PC-9 (cell line): ENCODE data around the gene PI4KA.

Experiments used
- EZH2 ChIP-seq: fragments of 200-600 bp; sonication (generic); IDR thresholded peaks from 2 replicates; pipeline ENCODE4 v1.8.0; 2017; ENCODE audit warnings: antibody characterized with exemption, low read depth
- TF ChIP-seq, protein P1 (sequence below): fragments of 200-600 bp; sonication (generic); conservative IDR thresholded peaks from 2 replicates; pipeline ENCODE4 v1.6.1; 2017; ENCODE audit warnings: mixed run types, antibody characterized with exemption, mild to moderate bottlenecking, moderate library complexity

DNA sequence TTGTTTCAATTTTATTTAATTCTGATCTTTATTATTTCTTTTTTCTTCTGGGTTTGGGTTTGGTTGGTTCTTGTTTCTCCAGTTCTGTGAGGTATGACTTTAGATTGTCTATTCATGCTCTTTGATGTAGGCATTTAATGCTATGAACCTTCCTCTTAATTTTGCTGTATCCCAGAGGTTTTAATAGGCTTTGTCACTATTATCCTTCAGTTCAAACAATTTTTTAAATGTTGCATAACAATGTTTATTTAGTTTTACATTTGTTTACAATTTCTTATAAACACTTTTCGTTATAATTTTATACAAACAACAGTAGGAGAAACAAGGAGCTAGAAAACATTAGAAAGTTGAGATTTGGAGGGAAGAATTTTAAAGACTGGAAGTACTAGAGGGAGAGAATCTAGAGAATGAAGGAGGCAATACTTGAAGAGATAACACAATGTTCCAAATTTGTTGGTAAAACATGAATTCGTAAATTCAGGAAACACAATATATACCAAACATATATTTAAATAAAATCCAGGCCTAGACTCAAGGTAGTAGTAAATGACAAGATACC lies 180.8 kb downstream of the PI4KA start:
- TF ChIP-seq, protein P1, sequence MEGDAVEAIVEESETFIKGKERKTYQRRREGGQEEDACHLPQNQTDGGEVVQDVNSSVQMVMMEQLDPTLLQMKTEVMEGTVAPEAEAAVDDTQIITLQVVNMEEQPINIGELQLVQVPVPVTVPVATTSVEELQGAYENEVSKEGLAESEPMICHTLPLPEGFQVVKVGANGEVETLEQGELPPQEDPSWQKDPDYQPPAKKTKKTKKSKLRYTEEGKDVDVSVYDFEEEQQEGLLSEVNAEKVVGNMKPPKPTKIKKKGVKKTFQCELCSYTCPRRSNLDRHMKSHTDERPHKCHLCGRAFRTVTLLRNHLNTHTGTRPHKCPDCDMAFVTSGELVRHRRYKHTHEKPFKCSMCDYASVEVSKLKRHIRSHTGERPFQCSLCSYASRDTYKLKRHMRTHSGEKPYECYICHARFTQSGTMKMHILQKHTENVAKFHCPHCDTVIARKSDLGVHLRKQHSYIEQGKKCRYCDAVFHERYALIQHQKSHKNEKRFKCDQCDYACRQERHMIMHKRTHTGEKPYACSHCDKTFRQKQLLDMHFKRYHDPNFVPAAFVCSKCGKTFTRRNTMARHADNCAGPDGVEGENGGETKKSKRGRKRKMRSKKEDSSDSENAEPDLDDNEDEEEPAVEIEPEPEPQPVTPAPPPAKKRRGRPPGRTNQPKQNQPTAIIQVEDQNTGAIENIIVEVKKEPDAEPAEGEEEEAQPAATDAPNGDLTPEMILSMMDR = no peak
- TF ChIP-seq EZH2 = no peak
